Epithelial cell of proximal tubule (primary cell): ENCODE measurements around the gene ERC2. TPM values are rescaled to one million over a fixed set of nuclear protein-coding genes. Genes with fewer than 3 reads are reported as not detected.

Experiments used
- DNase-seq: peaks from one replicate; pipeline ENCODE4 v3.0.0-alpha.2; 2011; ENCODE audit warnings: low read depth
- H3K4me3 ChIP-seq: 2 replicates; pipeline ENCODE4 v1.5.1; 2011; ENCODE audit warnings: low read depth, mild to moderate bottlenecking, low read length
- CTCF ChIP-seq: conservative IDR thresholded peaks from 2 replicates; pipeline ENCODE4 v1.5.1; 2012; ENCODE audit warnings: low read depth, mild to moderate bottlenecking, low read length
- total RNA-seq: library from RNA; depleted of rRNA; stranded (reverse); fragments of >200 nt; gene quantifications from 2 replicates; pipeline ENCODE4 v1.2.3, GENCODE V29; 2015

Gene ERC2
- total RNA-seq, 1 donor from 2014 or later = 2.7 TPM

- DNase-seq = no peak
- no peak for TF ChIP-seq CTCF
- H3K4me3 ChIP-seq = no peak overlapping the region
Measured at GRCh38 chr3:55816794-55817576, 651.3 kb downstream of the ERC2 start.

GRCh38 chr3:55815262-55815661, 653.0 kb downstream of the ERC2 start:
- no peak overlapping the region for H3K4me3 ChIP-seq
- TF ChIP-seq CTCF = no peak
- DNase-seq = no peak

- no peak for TF ChIP-seq CTCF
- no peak overlapping the region for H3K4me3 ChIP-seq
- no peak for DNase-seq
Measured at GRCh38 chr3:55813268-55814097, 654.8 kb downstream of the ERC2 start.

- no peak for TF ChIP-seq CTCF
- no peak for DNase-seq
Measured at GRCh38 chr3:55812394-55813013, 655.8 kb downstream of the ERC2 start.

GRCh38 chr3:55807210-55807609, 661.1 kb downstream of the ERC2 start:
- no peak overlapping the region for H3K4me3 ChIP-seq
- DNase-seq = no peak
- no peak for TF ChIP-seq CTCF

More at GRCh38 chr3:55812394-55813013, 655.8 kb downstream of the ERC2 start:
- H3K4me3 ChIP-seq = no peak overlapping the region

GRCh38 chr3:55805169-55805568, 663.1 kb downstream of the ERC2 start:
- H3K4me3 ChIP-seq = no peak overlapping the region
- no peak for TF ChIP-seq CTCF
- DNase-seq = no peak
